Osteocyte (in vitro differentiated cells): Measurements from ENCODE around the gene SGTB. TPM values are rescaled to one million over a fixed set of nuclear protein-coding genes. Genes with fewer than 3 reads are reported as not detected.

Experiments used
- DNase-seq: peaks from one replicate; pipeline ENCODE4 v3.0.0; 2021; ENCODE audit warnings: mixed read lengths; ENCODE audit not compliant: unreplicated experiment; ENCODE audit errors: extremely low spot score
- H3K27ac Mint-ChIP-seq: one replicate; pipeline ENCODE4 v1.8.0; 2021; ENCODE audit warnings: mild to moderate bottlenecking, mixed read lengths; ENCODE audit not compliant: unreplicated experiment
- H3K27me3 Mint-ChIP-seq: one replicate; pipeline ENCODE4 v1.8.0; 2021; ENCODE audit warnings: mixed read lengths; ENCODE audit not compliant: unreplicated experiment
- H3K36me3 Mint-ChIP-seq: one replicate; pipeline ENCODE4 v1.8.0; 2021; ENCODE audit warnings: mixed read lengths; ENCODE audit not compliant: unreplicated experiment
- H3K4me1 Mint-ChIP-seq: one replicate; pipeline ENCODE4 v1.8.0; 2021; ENCODE audit warnings: mixed read lengths; ENCODE audit not compliant: unreplicated experiment
- H3K4me3 Mint-ChIP-seq: one replicate; pipeline ENCODE4 v1.8.0; 2021; ENCODE audit warnings: mild to moderate bottlenecking, moderate library complexity, mixed read lengths; ENCODE audit not compliant: unreplicated experiment
- H3K9me3 Mint-ChIP-seq: one replicate; pipeline ENCODE4 v1.8.0; 2021; ENCODE audit warnings: mixed read lengths; ENCODE audit not compliant: unreplicated experiment
- CTCF ChIP-seq: fragments of 200-600 bp; sonication (generic); IDR thresholded peaks from 2 replicates; pipeline ENCODE4 v1.5.0; 2021; ENCODE audit warnings: antibody characterized with exemption, mild to moderate bottlenecking, moderate library complexity
- total RNA-seq: library from RNA; stranded (reverse); gene quantifications from 2 replicates; pipeline ENCODE4 v1.2.1, GENCODE V29; 2021

Gene SGTB
- total RNA-seq, 1 donor from 2014 or later, result 18.8 TPM

- H3K4me1 Mint-ChIP-seq, result no peaks in the 10 kb centered on the region
- H3K4me3 Mint-ChIP-seq, result no peak overlapping the region
- H3K36me3 Mint-ChIP-seq, result peaks cover 25% of the 10 kb centered on the region
- no peak for DNase-seq
- H3K27me3 Mint-ChIP-seq, result no peaks in the 10 kb centered on the region
- H3K27ac Mint-ChIP-seq, result no peak overlapping the region
- H3K9me3 Mint-ChIP-seq, result no peaks in the 10 kb centered on the region
- TF ChIP-seq CTCF, result no peak
Measured at GRCh38 chr5:65651144-65651543, 70.8 kb downstream of the SGTB start.

GRCh38 chr5:65647941-65648340 lies 74.0 kb downstream of the SGTB start:
- no peaks in the 10 kb centered on the region for H3K9me3 Mint-ChIP-seq
- no peak for TF ChIP-seq CTCF
- no peak overlapping the region for H3K4me3 Mint-ChIP-seq
- H3K4me1 Mint-ChIP-seq, result no peaks in the 10 kb centered on the region
- H3K27me3 Mint-ChIP-seq, result no peaks in the 10 kb centered on the region
- peaks cover 15% of the 10 kb centered on the region for H3K36me3 Mint-ChIP-seq
- DNase-seq, result no peak
- no peak overlapping the region for H3K27ac Mint-ChIP-seq

DNA sequence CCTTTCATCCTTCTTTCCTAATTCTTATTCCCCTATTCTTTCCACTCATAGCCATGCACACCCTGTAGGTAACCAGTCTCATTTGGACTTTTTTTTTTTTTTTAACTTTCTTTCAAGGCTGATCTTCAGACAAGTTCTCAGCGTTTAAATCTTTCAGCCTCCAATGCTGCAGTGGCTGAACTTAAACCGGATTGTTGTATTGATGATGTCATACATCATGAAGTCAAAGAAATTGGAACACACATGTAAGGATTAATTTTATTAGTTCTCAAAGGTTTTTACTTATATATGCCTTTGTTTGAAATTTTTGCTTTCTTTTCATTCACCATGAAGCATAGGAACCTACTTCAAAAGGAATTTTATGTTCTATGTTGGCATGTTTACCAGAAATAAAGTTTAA lies 75.0 kb downstream of the SGTB start:
- no peak overlapping the region for H3K4me3 Mint-ChIP-seq
- DNase-seq, result no peak
- no peak overlapping the region for H3K27ac Mint-ChIP-seq
- no peaks in the 10 kb centered on the region for H3K4me1 Mint-ChIP-seq
- H3K36me3 Mint-ChIP-seq, result peaks cover 16% of the 10 kb centered on the region
- H3K9me3 Mint-ChIP-seq, result no peaks in the 10 kb centered on the region
- TF ChIP-seq CTCF, result no peak
- no peaks in the 10 kb centered on the region for H3K27me3 Mint-ChIP-seq

GRCh38 chr5:65640240-65640639 lies 81.7 kb downstream of the SGTB start:
- Mint-ChIP-seq H3K4me3 (no peak overlapping the region), H3K36me3 (peaks cover 30% of the 10 kb centered on the region), H3K4me1 (no peaks in the 10 kb centered on the region), H3K9me3 (no peaks in the 10 kb centered on the region), H3K27ac (no peak overlapping the region), H3K27me3 (no peaks in the 10 kb centered on the region)
- DNase-seq, result no peak
- no peak for TF ChIP-seq CTCF

DNA sequence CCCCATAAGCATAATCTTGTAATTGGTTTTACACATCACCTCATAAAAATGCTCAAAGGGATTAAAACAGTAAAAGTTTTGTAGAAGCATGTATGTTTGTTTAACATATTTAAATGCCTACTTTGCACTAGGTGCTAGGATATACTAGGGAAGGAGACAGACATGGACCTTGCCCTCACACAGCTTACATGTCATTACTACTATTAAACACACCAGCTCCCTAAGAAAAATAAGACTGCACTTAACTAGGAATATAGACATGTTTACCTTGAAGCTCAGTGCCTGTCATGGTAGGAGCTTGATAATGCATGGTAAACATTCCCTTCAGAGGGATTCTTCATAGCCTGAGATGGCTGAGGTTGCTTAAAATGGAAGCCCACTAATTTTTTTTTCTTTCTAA lies 90.9 kb downstream of the SGTB start:
- no peak overlapping the region for H3K27ac Mint-ChIP-seq
- DNase-seq, result no peak
- TF ChIP-seq CTCF, result no peak
- peaks cover 9% of the 10 kb centered on the region for H3K4me1 Mint-ChIP-seq
- H3K4me3 Mint-ChIP-seq, result no peak overlapping the region
- H3K27me3 Mint-ChIP-seq, result no peaks in the 10 kb centered on the region
- no peaks in the 10 kb centered on the region for H3K9me3 Mint-ChIP-seq
- peaks cover 18% of the 10 kb centered on the region for H3K36me3 Mint-ChIP-seq
